ENCODE measurements around the gene SIM2. TPM values are rescaled to one million over a fixed set of nuclear protein-coding genes. Genes with fewer than 3 reads are reported as not detected.

Gene SIM2
- total RNA-seq, 4 donors from 2014 or later = 1.00 to 9.3 (median 4.1) TPM

- Histone ChIP-seq H3K36me3 (no peaks in the 10 kb centered on the region), H3K4me1 (no peaks in the 10 kb centered on the region), H3K27me3 (no peaks in the 10 kb centered on the region), H3K4me3 (no peak overlapping the region), H3K9me3 (no peaks in the 10 kb centered on the region), H3K27ac (no peak overlapping the region)
- no peak for ATAC-seq
- intact Hi-C loops (cut with DNase I; ENCODE audit: low total_unique reads) (no loop called here), in situ Hi-C loops (cut with MboI; ENCODE audit: low sequenced_read_pairs in 4 of 4) (loop anchor here in 1 of 4 donors (10.0 kb wide), 1 partner anchor 174 kb away; no protein-coding TSS in a partner anchor)
- no peak for DNase-seq
- TF ChIP-seq CTCF (IDR thresholded peaks at IDR 0.05 in 4 of 5, conservative IDR thresholded peaks at IDR 0.05 in 1 of 5) = no peak
These were observed 51.7 kb downstream of the SIM2 start for GRCh38 chr21:36750576-36750959.

DNA sequence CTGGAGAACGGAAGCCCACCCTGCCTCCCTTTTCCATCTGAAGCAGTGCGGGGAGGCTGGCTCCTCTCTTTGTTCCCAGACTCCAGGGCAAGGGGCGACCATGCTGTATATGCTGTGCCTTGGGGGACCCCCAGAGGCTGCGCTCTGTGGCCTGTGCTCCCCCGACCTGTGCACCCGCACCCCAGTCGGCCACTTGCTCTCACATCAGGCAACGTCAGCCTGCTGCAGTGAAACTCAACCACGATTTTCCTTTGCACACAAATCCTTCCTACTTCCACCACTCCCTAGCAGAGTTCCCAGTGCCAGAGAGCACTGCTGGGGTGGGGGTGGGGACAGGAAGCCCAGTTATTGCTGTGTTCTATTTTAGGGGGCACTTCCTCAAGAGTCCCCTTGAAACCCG is 52.5 kb downstream of the SIM2 start:
- Histone ChIP-seq H3K4me3 (no peak overlapping the region), H3K36me3 (no peaks in the 10 kb centered on the region), H3K27me3 (no peaks in the 10 kb centered on the region), H3K4me1 (no peaks in the 10 kb centered on the region), H3K9me3 (no peaks in the 10 kb centered on the region), H3K27ac (no peak overlapping the region)
- intact Hi-C loops (cut with DNase I; ENCODE audit: low total_unique reads) = no loop called here
- TF ChIP-seq CTCF (IDR thresholded peaks at IDR 0.05 in 4 of 5, conservative IDR thresholded peaks at IDR 0.05 in 1 of 5) (no peak), POLR2A (IDR thresholded peaks at IDR 0.05) (no peak)
- no peak for DNase-seq
- in situ Hi-C loops (cut with MboI; ENCODE audit: low sequenced_read_pairs in 4 of 4) = loop anchor here in 1 of 4 donors (10.0 kb wide), 1 partner anchor 173 kb away; no protein-coding TSS in a partner anchor
- no peak for ATAC-seq

DNA sequence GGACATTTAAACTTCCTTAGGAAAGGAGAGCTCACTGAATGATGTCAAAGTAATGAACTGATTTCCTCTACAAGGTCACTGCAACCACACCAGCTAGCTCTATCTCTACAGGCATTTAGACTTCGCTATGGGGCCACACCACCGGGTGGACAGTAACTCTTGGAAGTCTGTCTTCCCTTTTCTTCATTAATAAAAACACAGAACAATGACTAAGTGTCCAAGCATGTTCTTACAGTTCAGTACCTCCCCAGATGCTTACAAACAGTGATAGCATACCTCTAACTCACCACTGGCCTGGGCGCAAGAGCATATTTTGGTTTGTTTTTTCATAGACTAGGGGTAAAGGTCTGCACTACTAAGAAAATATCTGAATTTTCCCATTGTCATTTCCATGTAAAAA is 54.6 kb downstream of the SIM2 start:
- Histone ChIP-seq H3K4me1 (no peaks in the 10 kb centered on the region), H3K27ac (no peak overlapping the region), H3K4me3 (no peak overlapping the region), H3K36me3 (no peaks in the 10 kb centered on the region), H3K9me3 (no peaks in the 10 kb centered on the region), H3K27me3 (no peaks in the 10 kb centered on the region)
- ATAC-seq (no peak), DNase-seq (no peak)
- TF ChIP-seq POLR2A (IDR thresholded peaks at IDR 0.05) (no peak), CTCF (IDR thresholded peaks at IDR 0.05 in 4 of 5, conservative IDR thresholded peaks at IDR 0.05 in 1 of 5) (no peak)
- intact Hi-C loops (cut with DNase I; ENCODE audit: low total_unique reads) (no loop called here), in situ Hi-C loops (cut with MboI; ENCODE audit: low sequenced_read_pairs in 4 of 4) (loop anchor here in 1 of 4 donors (10.0 kb wide), 1 partner anchor 171 kb away; no protein-coding TSS in a partner anchor)

GRCh38 chr21:36754241-36754898 is 55.5 kb downstream of the SIM2 start:
- H3K4me3 ChIP-seq = no peak overlapping the region
- ATAC-seq (no peak), DNase-seq (no peak)
- TF ChIP-seq CTCF (IDR thresholded peaks at IDR 0.05 in 4 of 5, conservative IDR thresholded peaks at IDR 0.05 in 1 of 5) = no peak
- no peak for TF ChIP-seq POLR2A (IDR thresholded peaks at IDR 0.05)
- H3K36me3 ChIP-seq = no peaks in the 10 kb centered on the region
- no peak overlapping the region for H3K27ac ChIP-seq
- no peaks in the 10 kb centered on the region for H3K27me3 ChIP-seq
- intact Hi-C loops (cut with DNase I; ENCODE audit: low total_unique reads) (no loop called here), in situ Hi-C loops (cut with MboI; ENCODE audit: low sequenced_read_pairs in 4 of 4) (loop anchor here in 1 of 4 donors (10.0 kb wide), 1 partner anchor 170 kb away; no protein-coding TSS in a partner anchor)
- no peaks in the 10 kb centered on the region for H3K9me3 ChIP-seq
- no peaks in the 10 kb centered on the region for H3K4me1 ChIP-seq
